ENCODE data around the gene PKHD1. TPM values are rescaled to one million over a fixed set of nuclear protein-coding genes. Genes with fewer than 3 reads are reported as not detected.

PKHD1 gene
- total RNA-seq, 1 donor from 2014 or later, result not detected

DNA sequence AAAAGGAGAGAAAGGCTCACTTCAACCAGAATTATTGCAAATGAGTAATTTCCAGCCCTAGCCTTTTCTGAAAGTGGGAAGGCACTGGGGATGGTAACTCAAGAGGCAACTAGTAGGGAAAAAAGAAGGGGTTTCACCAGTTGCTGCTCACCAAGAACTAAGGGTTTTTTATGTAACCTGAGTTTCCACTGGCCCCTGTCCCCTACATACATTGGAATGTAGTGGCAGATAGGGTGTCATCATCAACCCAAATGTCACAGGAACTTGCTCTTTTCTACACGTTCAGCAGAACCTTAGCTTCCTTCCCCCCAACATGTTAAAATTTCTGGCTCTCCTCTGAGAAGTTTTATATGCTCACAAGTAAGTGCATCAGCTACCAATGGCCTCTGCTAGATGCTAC lies 38.2 kb upstream of the PKHD1 start:
- no peak for DNase-seq (ENCODE audit: low spot score)
- Mint-ChIP-seq H3K9me3 (ENCODE audit: low read depth) (no peaks in the 10 kb centered on the region), H3K4me3 (ENCODE audit: unreplicated experiment) (no peak overlapping the region), H3K27ac (ENCODE audit: unreplicated experiment) (no peak overlapping the region), H3K27me3 (ENCODE audit: low read depth) (peaks cover 21% of the 10 kb centered on the region), H3K36me3 (ENCODE audit: low read depth) (no peaks in the 10 kb centered on the region), H3K4me1 (ENCODE audit: low read depth) (no peaks in the 10 kb centered on the region)
- TF ChIP-seq, protein P1, sequence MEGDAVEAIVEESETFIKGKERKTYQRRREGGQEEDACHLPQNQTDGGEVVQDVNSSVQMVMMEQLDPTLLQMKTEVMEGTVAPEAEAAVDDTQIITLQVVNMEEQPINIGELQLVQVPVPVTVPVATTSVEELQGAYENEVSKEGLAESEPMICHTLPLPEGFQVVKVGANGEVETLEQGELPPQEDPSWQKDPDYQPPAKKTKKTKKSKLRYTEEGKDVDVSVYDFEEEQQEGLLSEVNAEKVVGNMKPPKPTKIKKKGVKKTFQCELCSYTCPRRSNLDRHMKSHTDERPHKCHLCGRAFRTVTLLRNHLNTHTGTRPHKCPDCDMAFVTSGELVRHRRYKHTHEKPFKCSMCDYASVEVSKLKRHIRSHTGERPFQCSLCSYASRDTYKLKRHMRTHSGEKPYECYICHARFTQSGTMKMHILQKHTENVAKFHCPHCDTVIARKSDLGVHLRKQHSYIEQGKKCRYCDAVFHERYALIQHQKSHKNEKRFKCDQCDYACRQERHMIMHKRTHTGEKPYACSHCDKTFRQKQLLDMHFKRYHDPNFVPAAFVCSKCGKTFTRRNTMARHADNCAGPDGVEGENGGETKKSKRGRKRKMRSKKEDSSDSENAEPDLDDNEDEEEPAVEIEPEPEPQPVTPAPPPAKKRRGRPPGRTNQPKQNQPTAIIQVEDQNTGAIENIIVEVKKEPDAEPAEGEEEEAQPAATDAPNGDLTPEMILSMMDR (IDR thresholded peaks at IDR 0.05), result no peak

DNA sequence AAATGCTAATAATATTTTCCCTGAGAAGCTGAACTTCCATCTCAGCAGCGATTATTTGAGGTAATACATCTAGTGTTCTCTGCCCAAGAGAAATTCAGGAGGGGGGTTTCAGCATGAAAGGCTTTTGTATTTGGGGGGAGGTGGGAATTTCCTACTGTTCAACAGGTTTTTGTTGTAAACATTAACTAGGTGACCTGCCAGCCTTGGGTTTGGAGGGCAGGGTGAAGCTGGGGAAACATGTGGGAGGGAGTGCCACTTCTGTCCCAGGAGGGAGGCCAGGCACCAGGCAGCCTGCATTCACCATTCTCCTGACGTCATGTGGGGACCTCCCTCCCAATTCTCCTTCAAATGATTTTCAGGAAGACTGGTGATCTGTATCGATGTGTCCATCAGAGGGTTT lies 37.7 kb upstream of the PKHD1 start:
- H3K27me3 Mint-ChIP-seq (ENCODE audit: low read depth), result peaks cover 21% of the 10 kb centered on the region

DNA sequence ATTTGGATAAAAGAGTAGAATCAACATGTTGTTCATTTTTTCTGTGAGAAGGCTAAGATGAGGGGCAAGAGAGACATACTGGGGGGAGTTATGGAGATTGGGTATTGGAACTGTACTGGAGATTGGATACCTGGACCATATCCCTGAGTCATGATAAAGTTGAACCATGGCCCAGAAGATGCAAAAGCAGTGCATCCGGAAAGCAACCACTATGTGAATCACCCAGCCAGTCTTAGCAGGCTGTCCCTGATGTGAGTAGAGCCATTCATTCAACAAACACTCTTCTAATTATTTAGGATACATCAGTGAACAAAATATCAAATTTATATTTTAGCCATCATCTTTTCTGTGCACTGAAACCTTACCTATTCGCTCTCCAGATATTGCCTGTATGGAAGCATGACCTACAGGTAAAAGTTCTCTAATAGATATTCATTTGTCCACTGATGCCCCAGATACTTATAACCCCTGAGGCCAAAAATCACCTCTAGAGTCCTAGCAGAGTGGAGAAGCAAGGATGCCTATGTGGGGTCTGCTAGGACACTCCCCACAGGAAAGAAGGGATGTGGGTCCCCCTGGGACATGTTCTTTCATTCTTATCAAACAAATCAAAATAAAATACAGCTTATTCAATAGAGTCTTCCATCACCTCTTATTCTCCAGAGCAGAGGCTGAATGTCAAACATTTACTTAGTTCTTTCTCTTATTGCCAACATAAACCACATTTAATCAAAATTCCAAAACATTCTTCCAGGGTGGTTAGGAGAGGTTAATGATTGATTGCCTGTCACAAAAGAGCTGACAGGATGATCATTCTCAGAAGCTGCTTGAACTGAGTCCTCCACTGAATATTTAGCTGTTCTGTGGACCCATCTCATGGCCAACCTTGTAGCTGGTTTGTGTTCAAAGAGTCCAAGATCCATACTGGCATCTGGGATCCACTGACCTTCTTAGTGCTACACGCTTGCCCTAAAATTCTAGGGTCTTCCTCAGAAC lies 37.0 kb upstream of the PKHD1 start:
- DNase-seq (ENCODE audit: low spot score), result no peak
- H3K9me3 Mint-ChIP-seq (ENCODE audit: low read depth), result peaks cover 3% of the 10 kb centered on the region
- H3K27ac Mint-ChIP-seq (ENCODE audit: unreplicated experiment), result no peak overlapping the region
- H3K36me3 Mint-ChIP-seq (ENCODE audit: low read depth), result no peaks in the 10 kb centered on the region
- TF ChIP-seq, protein P1 (IDR thresholded peaks at IDR 0.05), result no peak
- no peak overlapping the region for H3K4me3 Mint-ChIP-seq (ENCODE audit: unreplicated experiment)
- H3K4me1 Mint-ChIP-seq (ENCODE audit: low read depth), result no peaks in the 10 kb centered on the region
- H3K27me3 Mint-ChIP-seq (ENCODE audit: low read depth), result peaks cover 21% of the 10 kb centered on the region

More for the DNA sequence above, 37.7 kb upstream of the PKHD1 start:
- Mint-ChIP-seq H3K4me3 (ENCODE audit: unreplicated experiment) (no peak overlapping the region), H3K27ac (ENCODE audit: unreplicated experiment) (no peak overlapping the region), H3K9me3 (ENCODE audit: low read depth) (no peaks in the 10 kb centered on the region), H3K36me3 (ENCODE audit: low read depth) (no peaks in the 10 kb centered on the region), H3K4me1 (ENCODE audit: low read depth) (no peaks in the 10 kb centered on the region)
- DNase-seq (ENCODE audit: low spot score), result no peak
- TF ChIP-seq, protein P1 (IDR thresholded peaks at IDR 0.05), result no peak

DNA sequence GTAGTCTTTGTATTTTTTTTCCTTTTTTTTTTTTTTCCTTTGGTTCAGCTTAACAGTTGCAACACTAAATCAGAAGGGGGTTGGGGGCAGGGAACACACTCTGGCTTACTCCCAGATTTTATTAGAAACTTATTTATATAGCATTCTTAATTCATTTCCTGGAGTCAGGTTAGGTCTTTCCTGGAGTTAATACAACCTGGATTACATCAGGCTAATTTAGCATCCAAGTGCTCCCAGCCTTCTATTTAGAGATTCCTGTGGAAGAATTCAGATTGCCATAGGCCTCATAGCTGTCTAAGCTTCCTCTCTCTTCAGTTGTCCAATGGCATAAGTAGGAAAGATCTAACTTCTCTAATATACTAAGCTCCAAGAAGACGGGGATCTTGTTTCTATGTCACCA lies 35.8 kb upstream of the PKHD1 start:
- H3K27me3 Mint-ChIP-seq (ENCODE audit: low read depth), result peaks cover 17% of the 10 kb centered on the region
- H3K4me1 Mint-ChIP-seq (ENCODE audit: low read depth), result no peaks in the 10 kb centered on the region
- H3K36me3 Mint-ChIP-seq (ENCODE audit: low read depth), result no peaks in the 10 kb centered on the region
- H3K27ac Mint-ChIP-seq (ENCODE audit: unreplicated experiment), result no peak overlapping the region
- peaks cover 14% of the 10 kb centered on the region for H3K9me3 Mint-ChIP-seq (ENCODE audit: low read depth)
- no peak overlapping the region for H3K4me3 Mint-ChIP-seq (ENCODE audit: unreplicated experiment)
- DNase-seq (ENCODE audit: low spot score), result no peak
- TF ChIP-seq, protein P1 (IDR thresholded peaks at IDR 0.05), result no peak

DNA sequence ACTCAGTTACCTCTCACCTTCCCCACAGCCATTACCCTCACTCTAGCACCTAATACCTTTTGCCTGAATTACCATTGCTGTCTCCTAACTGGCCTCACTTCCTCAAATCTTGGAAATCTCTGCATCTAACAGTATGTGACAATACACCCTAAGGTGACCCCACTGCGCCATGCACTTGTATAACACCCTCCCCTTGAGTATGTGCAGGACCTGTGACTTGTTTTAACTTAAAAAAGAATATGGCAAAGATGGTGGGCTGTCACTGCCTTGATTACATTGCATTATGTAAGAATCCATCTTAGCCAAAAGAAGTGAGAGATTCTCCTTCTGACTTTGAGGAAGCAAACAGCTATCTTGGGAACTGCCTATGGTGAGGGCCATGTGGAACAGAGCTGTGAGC lies 29.9 kb upstream of the PKHD1 start:
- DNase-seq (ENCODE audit: low spot score), result no peak
- Mint-ChIP-seq H3K27ac (ENCODE audit: unreplicated experiment) (no peak overlapping the region), H3K27me3 (ENCODE audit: low read depth) (peaks cover 11% of the 10 kb centered on the region), H3K9me3 (ENCODE audit: low read depth) (peaks cover 15% of the 10 kb centered on the region), H3K4me1 (ENCODE audit: low read depth) (no peaks in the 10 kb centered on the region), H3K4me3 (ENCODE audit: unreplicated experiment) (no peak overlapping the region), H3K36me3 (ENCODE audit: low read depth) (no peaks in the 10 kb centered on the region)
- TF ChIP-seq, protein P1 (IDR thresholded peaks at IDR 0.05), result no peak
